Stimulated activated CD4-positive, alpha-beta T cell treated with anti-CD3 and anti-CD28 coated beads, Interleukin-15, amount 100 ng/mL, for 1 hour (primary cell): ENCODE measurements around the gene RGP1.

Source experiments
- DNase-seq, 2 donors: peaks; one replicate each; pipeline ENCODE4 v3.0.0-alpha.2; 2020; ENCODE audit warnings: low read depth in 1 of 2, low spot score in 1 of 2

The RGP1 gene

DNA sequence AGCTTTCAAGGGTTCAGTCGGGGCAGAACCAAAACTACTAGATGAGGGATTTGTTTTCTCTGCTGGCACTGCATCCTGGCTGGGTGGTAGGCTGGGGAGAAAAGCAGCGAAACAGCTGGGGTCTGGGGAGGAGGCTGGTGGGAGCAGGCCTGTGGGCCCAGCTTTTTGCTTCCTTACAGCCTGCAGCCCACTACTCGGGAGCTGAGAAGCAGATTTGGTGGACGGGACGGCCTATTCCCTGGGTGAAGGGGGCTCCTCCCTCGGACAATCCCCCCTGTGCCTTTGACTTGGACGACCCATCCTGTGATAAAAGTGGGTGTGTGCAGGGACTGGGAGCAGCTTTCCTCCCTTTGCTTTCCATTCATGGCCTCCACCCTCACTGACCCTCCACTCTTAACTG, 51.4 kb downstream of the RGP1 start:
- no peak for DNase-seq

DNA sequence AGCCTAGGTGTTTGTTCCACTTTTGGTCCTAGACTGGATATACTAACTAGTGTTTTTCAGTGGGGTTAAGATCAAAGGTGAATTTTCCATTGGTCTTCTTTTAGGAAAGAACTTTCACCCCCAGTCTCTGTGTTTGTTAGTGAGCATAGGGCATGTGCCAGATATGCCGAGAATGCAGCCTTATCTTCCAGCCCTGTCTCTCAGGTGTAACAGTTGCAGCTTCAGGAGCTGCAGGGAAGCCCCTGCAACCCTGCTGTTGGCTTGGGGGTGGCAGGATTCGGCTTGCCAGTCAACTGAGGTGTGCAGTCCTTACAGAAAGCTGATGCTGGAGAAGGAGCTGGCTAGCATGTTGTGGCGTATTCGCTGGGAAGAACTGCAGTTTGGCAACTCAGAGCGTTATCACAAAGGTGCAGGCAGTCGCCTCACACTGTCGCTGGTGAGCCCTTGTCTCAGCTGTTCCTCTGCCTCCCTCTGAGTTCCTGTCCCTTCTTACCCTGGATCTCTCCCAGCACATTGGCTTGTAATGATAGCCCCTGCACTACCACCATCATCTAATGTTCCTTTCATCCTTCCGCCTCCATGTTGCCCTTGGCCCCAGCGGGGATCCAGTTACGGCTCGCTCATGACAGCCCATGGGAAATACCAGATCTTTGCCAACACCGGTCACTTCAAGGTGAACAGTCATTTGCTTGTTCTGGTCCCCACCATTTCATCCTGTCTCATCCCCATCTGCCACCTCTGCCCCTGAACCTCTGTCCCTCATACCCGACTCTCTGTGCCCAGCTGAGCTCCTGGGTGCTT, 52.4 kb downstream of the RGP1 start:
- DNase-seq: no peak

DNA sequence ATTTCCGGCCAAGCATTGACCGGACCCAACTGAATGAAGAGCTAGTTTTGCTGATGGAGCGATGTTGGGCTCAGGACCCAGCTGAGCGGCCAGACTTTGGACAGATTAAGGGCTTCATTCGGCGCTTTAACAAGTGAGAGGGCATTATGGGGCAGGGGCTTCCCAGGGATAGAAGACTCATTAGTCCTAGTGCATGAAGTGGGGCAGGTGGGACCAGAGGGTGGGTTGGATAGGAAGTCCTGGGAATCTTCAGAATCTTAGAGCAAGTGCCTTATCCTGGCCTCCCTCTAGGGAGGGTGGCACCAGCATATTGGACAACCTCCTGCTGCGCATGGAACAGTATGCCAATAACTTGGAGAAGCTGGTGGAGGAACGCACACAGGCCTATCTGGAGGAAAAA, 57.0 kb downstream of the RGP1 start:
- DNase-seq: no peak
